Liver (tissue), 3 donors: Measurements from ENCODE around the gene PTPN22.

Experiments used
- ATF3 ChIP-seq: IDR thresholded peaks from 2 replicates; pipeline ENCODE4 v1.6.1; 2016; ENCODE audit warnings: antibody characterized with exemption
- CTCF ChIP-seq: fragments of 150-350 bp; IDR thresholded peaks from 2 replicates; pipeline ENCODE4 v1.5.1; 2017; ENCODE audit warnings: improper control_type of control experiment, low read depth, low read length; ENCODE audit not compliant: missing input control
- FOXA2 ChIP-seq: IDR thresholded peaks from 2 replicates; pipeline ENCODE4 v1.6.1; 2016; ENCODE audit warnings: antibody characterized with exemption
- HNF4G ChIP-seq: IDR thresholded peaks from 2 replicates; pipeline ENCODE4 v1.6.1; 2016; ENCODE audit warnings: antibody characterized with exemption
- JUND ChIP-seq, 2 donors: IDR thresholded peaks; 2 replicates each; pipeline ENCODE4 v1.6.1; 2016; ENCODE audit warnings: antibody characterized with exemption in 2 of 2
- MAX ChIP-seq: IDR thresholded peaks from 2 replicates; pipeline ENCODE4 v1.6.1; 2016; ENCODE audit warnings: antibody characterized with exemption
- RAD21 ChIP-seq, 2 donors: IDR thresholded peaks; 2 replicates each; pipeline ENCODE4 v1.6.1; 2016; ENCODE audit warnings: antibody characterized with exemption in 2 of 2, mild to moderate bottlenecking in 2 of 2
- REST ChIP-seq: IDR thresholded peaks from 2 replicates; pipeline ENCODE4 v1.6.1; 2016; ENCODE audit warnings: antibody characterized with exemption, mild to moderate bottlenecking
- RXRA ChIP-seq, 2 donors: IDR thresholded peaks; 2 replicates each; pipeline ENCODE4 v1.6.1; 2017 to 2018; ENCODE audit warnings: antibody characterized with exemption in 2 of 2, mild to moderate bottlenecking in 1 of 2
- SP1 ChIP-seq: IDR thresholded peaks from 2 replicates; pipeline ENCODE4 v1.6.1; 2018; ENCODE audit warnings: antibody characterized with exemption, mild to moderate bottlenecking
- donor health status: healthy.
- donor health status: healthy.

GRCh38 chr1:113834716-113835115, 36.8 kb downstream of the PTPN22 start:
- no peak for TF ChIP-seq FOXA2
- TF ChIP-seq REST = no peak
- TF ChIP-seq SP1 = no peak
- no peak for TF ChIP-seq CTCF
- TF ChIP-seq ATF3 = no peak
- TF ChIP-seq HNF4G = no peak
- TF ChIP-seq MAX = no peak
- no peak for TF ChIP-seq RXRA (IDR thresholded peaks at IDR 0.05)
- TF ChIP-seq RAD21 (IDR thresholded peaks at IDR 0.05) = no peak
- TF ChIP-seq JUND (IDR thresholded peaks at IDR 0.05) = no peak
